ENCODE data around the gene GSE1.

Gene GSE1

GRCh38 chr16:85683363-85683762, 70.2 kb downstream of the GSE1 start:
- no peak for DNase-seq

DNA sequence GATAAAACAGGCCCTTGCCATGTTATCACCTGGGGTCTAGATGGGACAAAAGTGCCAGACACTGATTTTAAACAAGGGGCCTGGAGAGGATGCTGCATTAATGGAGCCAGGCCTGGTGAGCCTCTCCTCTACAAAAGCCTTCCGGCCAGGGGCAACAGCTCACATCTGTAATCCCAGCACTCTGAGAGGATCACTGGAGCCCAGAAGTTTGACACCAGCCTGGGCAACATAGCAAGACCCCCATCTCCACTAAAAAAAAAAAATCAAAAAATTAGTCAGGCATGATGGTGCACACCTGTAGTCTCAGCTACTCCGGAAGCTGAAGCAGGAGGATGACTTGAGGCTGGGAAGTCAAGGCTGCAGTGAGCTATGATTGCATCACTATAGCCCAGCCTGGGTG, 72.1 kb downstream of the GSE1 start:
- no peak for DNase-seq

GRCh38 chr16:85686912-85687591, 73.9 kb downstream of the GSE1 start:
- DNase-seq: no peak

DNA sequence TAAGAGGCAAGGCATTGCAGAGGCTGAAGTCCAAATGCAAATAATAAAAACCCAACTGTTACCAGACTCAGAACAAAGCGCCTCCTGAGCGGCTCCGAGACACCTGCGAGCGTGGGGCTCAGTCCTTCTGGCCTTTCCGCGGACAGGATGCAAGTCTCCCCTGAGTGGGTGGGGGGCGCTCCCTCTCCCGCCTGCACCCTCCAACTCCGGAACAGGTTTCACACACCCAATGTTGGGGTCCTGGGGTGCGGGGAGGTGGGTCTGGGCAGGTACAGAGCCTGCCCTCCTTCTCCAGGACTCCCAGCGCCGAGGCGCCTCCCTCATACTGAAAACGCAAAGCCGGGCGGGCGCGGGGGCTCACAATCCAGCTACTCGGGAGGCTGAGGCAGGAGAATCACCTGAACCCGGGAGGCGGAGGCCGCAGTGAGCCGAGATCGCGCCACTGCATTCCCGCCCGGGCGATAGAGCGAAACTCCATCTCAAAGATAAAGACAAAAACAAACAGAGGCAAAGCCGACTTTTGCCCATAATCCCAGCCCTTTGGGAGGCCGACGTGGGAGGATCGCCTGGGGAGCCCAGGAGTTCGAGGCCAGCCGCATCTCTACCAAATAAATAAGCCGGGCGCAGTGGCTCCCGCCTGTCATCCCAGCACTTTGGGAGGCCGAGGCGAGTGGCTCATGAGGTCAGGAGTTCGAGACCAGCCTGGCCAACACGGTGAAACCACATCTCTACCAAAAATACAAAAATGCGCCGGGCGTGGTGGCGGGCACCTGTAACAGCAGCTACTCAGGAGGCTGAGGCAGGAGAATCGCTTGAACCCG, 74.7 kb downstream of the GSE1 start:
- no peak for DNase-seq

GRCh38 chr16:85688586-85689284, 75.6 kb downstream of the GSE1 start, which contains the start of gene GINS2:
TSS of gene GINS2 (minus strand) at chr16:85688954. CDS start at chr16:85688898, 56 bp downstream.
- peak; percentile 75 to 91 (median 77) for DNase-seq

DNA sequence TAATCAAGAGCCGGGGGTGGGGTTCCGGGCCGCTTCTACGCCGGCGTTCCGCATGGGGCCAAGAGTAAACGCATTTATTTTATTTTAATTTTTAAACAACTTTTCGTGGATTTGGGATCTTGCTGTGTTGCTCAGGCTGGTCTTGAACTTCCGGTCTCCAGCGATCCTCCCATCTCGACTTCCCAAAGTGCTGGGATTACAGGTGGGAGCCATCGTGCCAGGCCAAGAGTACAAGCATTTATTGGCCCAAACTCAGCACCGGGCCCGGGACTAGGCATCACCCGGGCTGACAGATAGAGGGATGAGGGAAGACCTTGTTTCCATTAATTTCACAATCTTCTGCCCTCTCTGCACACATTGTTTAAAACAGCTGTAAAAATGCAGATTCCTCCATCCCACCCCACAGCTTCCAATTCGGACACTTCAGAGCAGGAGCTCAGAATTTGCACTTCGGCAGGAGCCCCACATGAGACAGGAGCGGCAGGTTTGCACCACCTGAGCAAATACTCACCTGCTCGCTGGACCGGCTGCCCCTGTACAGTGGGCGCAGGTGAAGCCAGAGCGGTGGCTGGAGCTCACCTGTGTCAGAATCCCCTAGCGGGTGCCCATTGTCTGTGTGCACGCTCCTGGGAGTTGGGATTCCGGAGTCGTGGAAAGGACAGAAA, 76.3 kb downstream of the GSE1 start:
- no peak for DNase-seq

DNA sequence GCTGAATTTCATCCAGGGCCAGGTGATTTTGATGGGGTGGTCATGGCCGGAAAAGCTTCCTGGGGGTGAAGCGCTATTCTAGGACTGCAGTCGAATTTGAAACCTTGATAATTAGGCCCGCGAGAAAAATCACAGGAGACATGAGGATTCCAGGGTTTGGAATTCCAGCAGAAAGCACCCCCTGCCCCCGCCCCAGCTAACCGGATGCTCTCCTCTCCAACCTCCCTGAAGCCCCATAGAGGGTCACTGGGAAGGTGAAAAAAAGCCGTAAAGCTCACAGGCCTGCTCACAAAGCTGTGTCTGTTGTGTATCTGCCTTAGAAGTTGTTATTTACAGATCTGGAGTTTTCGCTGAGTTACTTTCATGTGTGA, 76.8 kb downstream of the GSE1 start:
- DNase-seq: no peak

DNA sequence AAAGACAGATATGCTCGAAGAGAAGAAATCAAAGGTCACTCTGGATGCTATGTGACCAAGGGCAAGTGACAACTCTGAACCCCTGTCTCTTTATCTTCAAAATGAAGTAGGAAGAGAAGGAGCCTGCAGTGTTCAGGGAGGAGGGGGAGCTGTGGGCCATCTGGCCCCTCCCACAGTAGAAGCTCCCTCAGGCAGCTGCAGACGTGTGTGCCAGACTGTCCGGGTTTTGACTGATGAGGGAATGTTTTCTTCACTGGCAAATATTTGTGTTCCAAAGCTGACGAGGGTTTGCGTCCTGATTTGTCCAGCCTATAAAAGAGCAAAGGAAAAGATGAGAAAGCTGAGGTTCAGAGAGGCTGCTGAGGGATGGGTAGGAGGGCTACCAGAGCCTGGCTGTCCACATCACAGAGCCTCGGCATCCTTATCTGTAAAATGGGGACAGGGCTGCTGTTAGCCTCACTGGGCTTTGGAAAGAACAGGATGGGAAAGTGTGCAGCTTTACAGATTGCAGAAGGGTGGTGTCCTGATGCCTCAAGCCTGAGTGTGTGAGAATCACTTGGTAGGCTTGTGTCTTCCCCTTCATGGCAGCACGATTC, 77.4 kb downstream of the GSE1 start:
- no peak for DNase-seq

DNA sequence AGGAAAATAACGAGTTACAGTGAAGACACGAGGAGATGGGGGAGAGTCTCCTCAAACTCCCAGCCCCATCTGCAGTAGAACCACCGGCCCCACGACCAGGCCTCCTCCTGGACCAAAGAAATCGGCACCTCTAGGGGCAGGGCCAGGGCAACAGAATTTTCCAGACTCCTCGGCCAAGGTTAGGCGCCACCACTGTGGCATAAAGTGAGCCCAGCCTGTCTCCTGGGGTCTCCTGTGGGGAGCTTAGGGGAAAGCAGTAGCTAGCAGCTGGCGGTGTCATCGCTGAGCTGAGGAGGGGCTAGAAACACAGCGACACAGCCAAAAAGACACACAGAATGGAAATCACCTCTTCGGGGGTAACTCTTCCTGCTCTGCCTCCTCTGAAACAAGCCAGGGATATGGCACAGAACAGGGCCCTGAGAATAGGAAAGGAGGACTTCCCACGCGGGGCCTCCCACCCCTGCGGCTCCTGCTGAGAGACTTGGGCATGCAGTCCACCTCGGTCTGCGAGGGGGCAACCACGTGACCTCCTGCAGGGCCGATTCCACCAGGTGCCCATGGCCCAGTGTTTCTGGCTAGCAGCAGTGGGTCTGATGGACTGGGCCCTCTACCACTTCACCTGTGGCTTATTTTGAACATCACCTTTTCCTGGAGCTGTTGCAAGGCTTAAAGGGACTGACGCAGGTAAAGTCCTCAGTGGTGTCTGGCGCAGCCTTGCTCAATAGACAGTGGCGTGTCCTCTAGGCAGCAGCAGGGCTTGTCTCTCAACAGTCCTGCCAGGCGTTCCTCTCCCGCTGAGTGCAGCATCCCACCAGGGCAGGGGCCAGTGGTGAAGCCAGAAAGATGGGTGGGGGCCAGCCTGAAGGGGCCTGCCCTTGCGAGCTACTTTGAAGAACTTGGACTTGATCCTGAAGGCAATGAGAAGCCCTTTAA, 82.3 kb downstream of the GSE1 start:
- DNase-seq: no peak

GRCh38 chr16:85696781-85697180, 83.7 kb downstream of the GSE1 start:
- no peak for DNase-seq

DNA sequence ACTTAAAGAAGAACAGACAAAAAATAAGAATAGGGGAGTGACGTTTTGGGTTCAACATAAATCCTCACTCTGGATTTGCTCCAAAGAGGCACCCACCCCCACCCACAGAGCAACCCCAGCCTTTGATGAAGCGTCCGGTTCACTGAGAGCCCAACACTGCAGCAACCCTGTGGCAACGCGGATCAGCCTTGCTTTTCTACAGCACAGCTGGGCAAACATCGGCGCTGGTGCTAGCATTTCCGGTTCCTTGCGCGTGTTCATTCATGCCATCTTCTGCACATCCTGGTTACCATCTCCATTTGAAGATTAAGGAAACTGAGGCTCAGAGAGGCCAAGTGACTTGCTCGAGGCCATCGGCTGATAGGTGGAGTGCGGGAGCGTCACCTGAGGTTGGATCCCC, 84.3 kb downstream of the GSE1 start:
- no peak for DNase-seq

- no peak for DNase-seq
Observed at GRCh38 chr16:85698459-85698891, 85.4 kb downstream of the GSE1 start.

- DNase-seq: no peak
Observed at GRCh38 chr16:85698935-85699558, 85.9 kb downstream of the GSE1 start.

GRCh38 chr16:85699628-85700027, 86.5 kb downstream of the GSE1 start:
- no peak for DNase-seq

DNA sequence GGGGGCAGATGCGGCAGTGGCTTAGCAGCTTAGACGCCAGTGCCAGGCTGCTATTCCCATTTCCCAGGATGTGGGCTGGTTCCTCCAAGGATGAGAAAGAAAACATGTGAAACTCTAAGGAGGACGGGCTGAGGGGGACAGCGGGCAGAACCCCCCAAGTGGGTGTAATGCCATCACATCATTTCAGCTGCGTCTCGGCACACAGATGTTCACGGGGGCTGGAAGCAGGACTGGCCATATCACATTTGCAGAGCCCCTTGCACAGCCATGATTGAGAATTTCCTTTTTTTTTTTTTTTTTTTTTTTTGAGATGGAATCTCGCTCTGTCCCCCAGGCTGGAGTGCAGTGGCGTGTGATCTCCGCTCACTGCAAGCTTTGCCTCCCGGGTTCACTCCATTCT, 90.9 kb downstream of the GSE1 start:
- DNase-seq: no peak

DNA sequence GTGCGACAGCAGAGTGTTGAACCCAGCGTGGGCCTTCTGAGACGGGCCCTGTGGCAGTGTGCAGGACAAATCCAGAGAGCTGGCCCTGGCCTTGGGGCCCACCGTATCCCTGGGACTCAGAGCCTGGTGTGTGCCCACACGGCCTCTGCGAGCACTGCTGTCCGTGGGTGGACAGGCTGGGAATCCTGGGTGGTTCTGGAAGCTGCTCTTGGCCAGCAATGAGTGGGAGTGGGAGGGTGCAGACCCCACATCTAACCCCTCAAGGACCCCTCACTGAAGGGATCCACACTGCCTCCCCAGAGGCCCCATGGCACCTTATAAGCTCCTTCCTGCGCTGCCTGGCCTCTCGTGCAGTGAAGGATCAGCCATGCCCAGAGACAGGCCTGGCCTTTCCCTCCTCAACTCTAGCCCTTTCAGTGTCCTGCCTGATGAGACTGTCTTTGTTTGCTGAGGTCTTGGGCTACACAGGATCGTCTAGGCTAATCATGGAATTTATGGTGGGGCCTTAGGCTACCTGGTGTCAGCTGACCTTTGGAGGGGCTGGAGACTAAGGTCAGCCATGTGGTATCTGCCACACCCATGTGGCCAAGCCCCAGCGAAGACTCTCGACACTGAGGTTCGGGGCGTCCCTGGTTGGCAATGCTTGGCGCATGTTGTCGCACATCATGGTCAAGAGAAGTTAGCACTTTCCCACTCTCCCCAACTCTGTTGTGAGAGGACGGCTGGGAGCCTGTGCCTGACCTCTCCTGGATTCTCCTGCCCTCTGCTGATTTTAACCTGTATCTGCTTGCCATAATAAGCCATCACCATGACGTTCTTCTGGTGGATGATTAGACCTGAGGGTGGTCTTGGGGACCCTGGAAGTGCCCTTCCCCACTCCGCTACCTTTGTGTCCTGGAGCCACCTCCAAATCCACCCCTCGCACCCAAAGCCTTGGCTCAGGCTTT, 92.1 kb downstream of the GSE1 start:
- DNase-seq: no peak

DNA sequence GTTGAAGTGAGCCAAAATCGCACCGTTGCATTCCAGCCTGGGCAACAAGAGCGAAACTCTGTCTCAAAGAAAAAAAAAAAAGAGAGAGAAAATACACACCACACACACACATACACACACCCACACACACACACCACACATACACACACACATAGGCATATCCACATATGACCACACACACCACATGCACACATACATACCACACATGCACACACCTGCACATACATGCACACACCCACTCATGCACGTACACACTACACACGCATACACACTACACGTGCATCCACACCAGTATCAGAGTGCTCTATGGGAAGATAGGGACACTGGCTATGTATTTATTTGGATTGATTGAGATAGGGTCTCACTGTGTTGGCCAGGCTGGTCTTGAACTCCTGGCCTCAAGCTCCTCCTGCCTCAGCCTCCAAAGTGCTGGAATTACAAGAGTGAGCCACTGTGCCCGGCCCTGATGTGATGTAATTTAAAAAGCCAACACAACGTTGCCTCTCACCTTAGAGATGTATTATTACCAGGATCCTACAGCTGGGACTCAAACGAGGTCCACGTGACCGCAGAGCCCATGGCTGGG, 93.4 kb downstream of the GSE1 start:
- no peak for DNase-seq

DNA sequence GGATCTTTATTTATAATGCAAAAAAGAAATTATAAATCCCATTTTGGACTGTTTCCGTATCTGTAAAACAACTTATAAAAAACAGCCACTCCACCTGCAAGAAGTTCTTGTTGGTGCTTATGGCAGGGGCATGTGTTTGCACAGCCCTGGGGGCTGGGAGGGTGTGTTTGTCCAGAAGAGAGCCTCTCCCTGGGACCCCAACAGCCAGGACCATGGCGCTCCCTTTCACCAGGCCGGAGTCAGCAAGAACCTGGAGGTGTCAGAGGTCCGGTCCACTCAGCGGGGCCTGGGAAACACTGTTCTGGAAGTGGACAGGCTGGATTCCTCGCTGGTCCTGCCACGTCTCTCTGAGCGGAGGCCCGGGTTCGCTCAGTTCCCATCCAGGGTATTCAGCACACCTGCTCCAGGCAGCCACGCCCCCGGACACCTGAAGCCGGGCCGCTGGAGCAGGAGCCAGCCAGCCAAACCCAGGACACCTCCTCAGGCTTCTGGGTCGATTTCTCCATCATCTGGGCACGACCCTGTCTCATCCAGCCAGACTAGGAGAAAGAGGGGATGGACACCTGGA, 94.5 kb downstream of the GSE1 start:
- DNase-seq: no peak

DNA sequence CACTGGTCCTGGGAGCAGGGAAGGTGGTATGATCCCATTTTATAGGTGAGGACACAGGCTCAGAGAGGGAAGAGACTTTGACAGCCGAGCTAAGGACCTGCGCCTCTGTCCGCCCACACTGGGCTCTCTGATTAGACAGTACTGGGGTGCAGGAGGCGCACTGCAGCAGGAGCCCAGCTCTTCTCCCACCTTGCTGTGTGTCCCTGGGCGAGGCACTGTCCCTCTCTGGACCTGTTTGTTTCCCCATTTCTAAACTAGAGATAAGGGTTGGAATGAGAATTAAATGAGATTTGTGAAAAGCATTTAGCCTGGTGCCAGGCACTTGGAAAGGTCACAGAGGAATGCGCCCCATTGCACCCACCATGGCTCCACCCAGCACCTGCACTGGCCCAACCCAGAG, 95.2 kb downstream of the GSE1 start:
- no peak for DNase-seq
